HepG2 (cell line): ENCODE results near the gene SYP. TPM values are rescaled to one million over a fixed set of nuclear protein-coding genes. Genes with fewer than 3 reads are reported as not detected.

Source experiments
- BORCS8-MEF2B ChIP-seq: sonication (generic); formaldehyde crosslinking; IDR thresholded peaks from 2 replicates; pipeline ENCODE4 v1.8.0; 2022; ENCODE audit warnings: mild to moderate bottlenecking, missing genetic modification reagents
- GZF1 ChIP-seq: sonication (generic); formaldehyde crosslinking; IDR thresholded peaks from 2 replicates; pipeline ENCODE4 v1.5.1; 2020; ENCODE audit warnings: mild to moderate bottlenecking, missing genetic modification reagents
- HIVEP1 ChIP-seq: sonication (generic); formaldehyde crosslinking; IDR thresholded peaks from 2 replicates; pipeline ENCODE4 v1.4.0; 2020; ENCODE audit warnings: mild to moderate bottlenecking, missing genetic modification reagents
- HMG20B ChIP-seq: conservative IDR thresholded peaks from 2 replicates; pipeline ENCODE4 v1.6.1; 2016; ENCODE audit warnings: missing genetic modification reagents, missing compliant biosample characterization
- MTF1 ChIP-seq: sonication (generic); formaldehyde crosslinking; IDR thresholded peaks from 2 replicates; pipeline ENCODE4 v1.5.0; 2020; ENCODE audit warnings: missing genetic modification reagents
- NFYC ChIP-seq: IDR thresholded peaks from 2 replicates; pipeline ENCODE4 v1.6.1; 2016; ENCODE audit warnings: missing genetic modification reagents, missing compliant biosample characterization
- RARG ChIP-seq: sonication (generic); formaldehyde crosslinking; IDR thresholded peaks from 2 replicates; pipeline ENCODE4 v1.4.0; 2020; ENCODE audit warnings: low read depth, mild to moderate bottlenecking, missing genetic modification reagents
- SP1 ChIP-seq, 2 experiments: fragments of 450-650 bp in 1 of 2; sonication (generic) in 1 of 2; formaldehyde crosslinking in 1 of 2; IDR thresholded peaks; 2 replicates each; pipeline versions ENCODE4 v1.4.0 to v1.6.1; 2016 to 2020; ENCODE audit warnings: missing genetic modification reagents in 1 of 2
- SPEN ChIP-seq: sonication (generic); formaldehyde crosslinking; IDR thresholded peaks from 2 replicates; pipeline ENCODE4 v1.5.1; 2020; ENCODE audit warnings: low read depth, mild to moderate bottlenecking, missing genetic modification reagents
- TCF7L2 ChIP-seq: IDR thresholded peaks from 2 replicates; pipeline ENCODE4 v1.6.1; 2011; ENCODE audit warnings: mild to moderate bottlenecking, low read depth, low read length, moderate library complexity
- ZNF160 ChIP-seq: sonication (generic); formaldehyde crosslinking; IDR thresholded peaks from 2 replicates; pipeline ENCODE4 v1.8.0; 2022; ENCODE audit warnings: mild to moderate bottlenecking, inconsistent platforms, missing genetic modification reagents
- ZNF292 ChIP-seq: sonication (generic); formaldehyde crosslinking; IDR thresholded peaks from 2 replicates; pipeline ENCODE4 v1.8.1; 2022; ENCODE audit warnings: mild to moderate bottlenecking, low read depth, missing genetic modification reagents, borderline replicate concordance
- ZNF333 ChIP-seq: sonication (generic); formaldehyde crosslinking; IDR thresholded peaks from 2 replicates; pipeline ENCODE4 v1.4.0; 2020; ENCODE audit warnings: mild to moderate bottlenecking, missing genetic modification reagents, borderline replicate concordance
- ZNF337 ChIP-seq: sonication (generic); formaldehyde crosslinking; IDR thresholded peaks from 2 replicates; pipeline ENCODE4 v1.5.1; 2020; ENCODE audit warnings: missing genetic modification reagents, low read depth, mild to moderate bottlenecking, borderline replicate concordance
- ZNF382 ChIP-seq: sonication (generic); formaldehyde crosslinking; IDR thresholded peaks from 2 replicates; pipeline ENCODE4 v1.5.0; 2020; ENCODE audit warnings: missing genetic modification reagents, mild to moderate bottlenecking, borderline replicate concordance
- ZNF772 ChIP-seq: sonication (generic); formaldehyde crosslinking; IDR thresholded peaks from 2 replicates; pipeline ENCODE4 v1.5.0; 2020; ENCODE audit warnings: mild to moderate bottlenecking, missing genetic modification reagents
- polyA plus RNA-seq, 8 experiments: library from polyadenylated mRNA; depleted of rRNA in 3 of 8; stranded (reverse) in 7 of 8; unstranded in 1 of 8; fragments of >200 nt; fragmentation: Illumina TruSeq in 4 of 8; extraction: Trizol in 4 of 8; gene quantifications; 2 replicates each; pipeline versions ENCODE4 v1.2.1 to v1.2.3, GENCODE V29; 2011 to 2016; ENCODE audit warnings: low read depth in 4 of 8, missing spikeins in 1 of 8, mixed read lengths in 1 of 8; ENCODE audit not compliant: insufficient read depth in 1 of 8
- total RNA-seq, 5 experiments: library from RNA; depleted of rRNA; stranded (reverse); fragments of >200 nt; fragmentation: Illumina TruSeq; extraction: Trizol; gene quantifications; 2 replicates each; pipeline ENCODE4 v1.2.3, GENCODE V29; 2016; ENCODE audit warnings: low read depth in 1 of 5
- TF ChIP-seq, protein P1 (sequence below): sonication (generic); formaldehyde crosslinking; IDR thresholded peaks from 2 replicates; pipeline ENCODE4 v1.4.0; 2020; ENCODE audit warnings: mild to moderate bottlenecking, missing genetic modification reagents, borderline replicate concordance
- TF ChIP-seq, protein P2 (sequence below): sonication (generic); formaldehyde crosslinking; IDR thresholded peaks from 2 replicates; pipeline ENCODE4 v1.4.0; 2020; ENCODE audit warnings: mild to moderate bottlenecking, missing genetic modification reagents

The SYP gene
- total and polyA plus RNA-seq, 2 of the 13 experiments (the other 11 are each of a cell fraction or from before 2014, with no cell fraction given) = 2.0 to 2.5 TPM

DNA sequence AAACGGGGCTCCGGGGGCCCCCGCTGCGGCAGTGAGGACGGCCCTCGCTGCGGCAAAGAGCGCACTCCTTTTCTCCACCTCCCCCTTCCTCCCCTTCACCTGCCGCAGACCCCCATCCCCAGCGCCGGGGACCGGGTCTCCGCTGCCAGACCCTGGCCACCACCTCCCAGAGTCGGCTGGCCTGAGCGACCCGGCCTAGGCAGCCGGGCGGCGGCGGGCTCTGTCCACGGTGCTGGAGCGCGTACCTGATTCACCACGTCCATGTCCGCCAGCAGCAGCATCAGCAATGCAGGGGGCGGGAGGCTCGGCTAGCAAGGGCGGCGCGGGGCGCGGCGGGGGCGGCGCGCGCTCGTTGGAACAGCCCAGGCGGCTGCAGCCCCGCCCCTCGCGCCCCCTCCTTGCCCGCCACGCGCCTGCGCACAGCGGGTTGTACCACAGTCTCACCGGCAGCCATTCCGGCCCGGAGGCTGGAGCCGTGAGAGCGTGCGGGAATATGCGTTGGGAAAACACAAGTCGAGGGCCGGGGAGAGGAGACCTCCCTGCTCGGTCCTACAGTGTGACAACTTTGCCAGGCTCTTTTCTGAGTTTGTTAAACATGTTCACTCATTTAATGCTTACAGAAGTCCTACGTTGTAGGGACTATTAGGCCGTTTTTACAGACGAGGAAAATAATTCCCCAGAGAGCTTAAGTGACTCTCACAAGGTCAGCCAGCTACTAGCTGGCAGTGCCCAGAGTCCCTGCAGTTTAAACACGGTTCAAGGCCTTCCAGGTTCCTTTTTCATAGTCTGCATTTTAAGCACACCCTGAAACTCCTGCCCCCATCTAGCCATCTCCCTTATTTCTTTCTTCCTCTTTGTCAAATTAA is at the start of gene SYP (continued):
- TF ChIP-seq, protein P1, sequence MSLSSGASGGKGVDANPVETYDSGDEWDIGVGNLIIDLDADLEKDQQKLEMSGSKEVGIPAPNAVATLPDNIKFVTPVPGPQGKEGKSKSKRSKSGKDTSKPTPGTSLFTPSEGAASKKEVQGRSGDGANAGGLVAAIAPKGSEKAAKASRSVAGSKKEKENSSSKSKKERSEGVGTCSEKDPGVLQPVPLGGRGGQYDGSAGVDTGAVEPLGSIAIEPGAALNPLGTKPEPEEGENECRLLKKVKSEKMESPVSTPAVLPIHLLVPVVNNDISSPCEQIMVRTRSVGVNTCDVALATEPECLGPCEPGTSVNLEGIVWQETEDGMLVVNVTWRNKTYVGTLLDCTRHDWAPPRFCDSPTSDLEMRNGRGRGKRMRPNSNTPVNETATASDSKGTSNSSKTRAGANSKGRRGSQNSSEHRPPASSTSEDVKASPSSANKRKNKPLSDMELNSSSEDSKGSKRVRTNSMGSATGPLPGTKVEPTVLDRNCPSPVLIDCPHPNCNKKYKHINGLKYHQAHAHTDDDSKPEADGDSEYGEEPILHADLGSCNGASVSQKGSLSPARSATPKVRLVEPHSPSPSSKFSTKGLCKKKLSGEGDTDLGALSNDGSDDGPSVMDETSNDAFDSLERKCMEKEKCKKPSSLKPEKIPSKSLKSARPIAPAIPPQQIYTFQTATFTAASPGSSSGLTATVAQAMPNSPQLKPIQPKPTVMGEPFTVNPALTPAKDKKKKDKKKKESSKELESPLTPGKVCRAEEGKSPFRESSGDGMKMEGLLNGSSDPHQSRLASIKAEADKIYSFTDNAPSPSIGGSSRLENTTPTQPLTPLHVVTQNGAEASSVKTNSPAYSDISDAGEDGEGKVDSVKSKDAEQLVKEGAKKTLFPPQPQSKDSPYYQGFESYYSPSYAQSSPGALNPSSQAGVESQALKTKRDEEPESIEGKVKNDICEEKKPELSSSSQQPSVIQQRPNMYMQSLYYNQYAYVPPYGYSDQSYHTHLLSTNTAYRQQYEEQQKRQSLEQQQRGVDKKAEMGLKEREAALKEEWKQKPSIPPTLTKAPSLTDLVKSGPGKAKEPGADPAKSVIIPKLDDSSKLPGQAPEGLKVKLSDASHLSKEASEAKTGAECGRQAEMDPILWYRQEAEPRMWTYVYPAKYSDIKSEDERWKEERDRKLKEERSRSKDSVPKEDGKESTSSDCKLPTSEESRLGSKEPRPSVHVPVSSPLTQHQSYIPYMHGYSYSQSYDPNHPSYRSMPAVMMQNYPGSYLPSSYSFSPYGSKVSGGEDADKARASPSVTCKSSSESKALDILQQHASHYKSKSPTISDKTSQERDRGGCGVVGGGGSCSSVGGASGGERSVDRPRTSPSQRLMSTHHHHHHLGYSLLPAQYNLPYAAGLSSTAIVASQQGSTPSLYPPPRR (CRISPR knock-in tag) = no peak
- TF ChIP-seq ZNF160 (CRISPR knock-in tag) (peak; percentile 55; the same call in 1 of the 2 replicates), ZNF382 (CRISPR knock-in tag) (no peak), HMG20B (no peak), SP1 (IDR thresholded peaks at IDR 0.05) (no peak), SP1 (CRISPR knock-in tag; IDR thresholded peaks at IDR 0.05) (peak; percentile 73), ZNF333 (CRISPR knock-in tag) (no peak), ZNF772 (CRISPR knock-in tag) (peak; percentile 74; the same call in 1 of the 2 replicates), GZF1 (CRISPR knock-in tag) (no peak), TCF7L2 (no peak), ZNF337 (CRISPR knock-in tag) (no peak), ZNF292 (no peak), SPEN (CRISPR knock-in tag) (peak; percentile 80), NFYC (peak; percentile 34; the same call in 1 of the 2 replicates), MTF1 (CRISPR knock-in tag) (no peak), RARG (0 out of 2 replicates have a peak, but pooled peaks have one; percentile 39), HIVEP1 (CRISPR knock-in tag) (no peak), BORCS8-MEF2B (peak; percentile 94)
- TF ChIP-seq, protein P2, sequence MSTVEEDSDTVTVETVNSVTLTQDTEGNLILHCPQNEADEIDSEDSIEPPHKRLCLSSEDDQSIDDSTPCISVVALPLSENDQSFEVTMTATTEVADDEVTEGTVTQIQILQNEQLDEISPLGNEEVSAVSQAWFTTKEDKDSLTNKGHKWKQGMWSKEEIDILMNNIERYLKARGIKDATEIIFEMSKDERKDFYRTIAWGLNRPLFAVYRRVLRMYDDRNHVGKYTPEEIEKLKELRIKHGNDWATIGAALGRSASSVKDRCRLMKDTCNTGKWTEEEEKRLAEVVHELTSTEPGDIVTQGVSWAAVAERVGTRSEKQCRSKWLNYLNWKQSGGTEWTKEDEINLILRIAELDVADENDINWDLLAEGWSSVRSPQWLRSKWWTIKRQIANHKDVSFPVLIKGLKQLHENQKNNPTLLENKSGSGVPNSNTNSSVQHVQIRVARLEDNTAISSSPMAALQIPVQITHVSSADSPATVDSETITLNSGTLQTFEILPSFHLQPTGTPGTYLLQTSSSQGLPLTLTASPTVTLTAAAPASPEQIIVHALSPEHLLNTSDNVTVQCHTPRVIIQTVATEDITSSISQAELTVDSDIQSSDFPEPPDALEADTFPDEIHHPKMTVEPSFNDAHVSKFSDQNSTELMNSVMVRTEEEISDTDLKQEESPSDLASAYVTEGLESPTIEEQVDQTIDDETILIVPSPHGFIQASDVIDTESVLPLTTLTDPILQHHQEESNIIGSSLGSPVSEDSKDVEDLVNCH (CRISPR knock-in tag) = no peak
